Measurements from ENCODE around the gene MOGAT1.

DNA sequence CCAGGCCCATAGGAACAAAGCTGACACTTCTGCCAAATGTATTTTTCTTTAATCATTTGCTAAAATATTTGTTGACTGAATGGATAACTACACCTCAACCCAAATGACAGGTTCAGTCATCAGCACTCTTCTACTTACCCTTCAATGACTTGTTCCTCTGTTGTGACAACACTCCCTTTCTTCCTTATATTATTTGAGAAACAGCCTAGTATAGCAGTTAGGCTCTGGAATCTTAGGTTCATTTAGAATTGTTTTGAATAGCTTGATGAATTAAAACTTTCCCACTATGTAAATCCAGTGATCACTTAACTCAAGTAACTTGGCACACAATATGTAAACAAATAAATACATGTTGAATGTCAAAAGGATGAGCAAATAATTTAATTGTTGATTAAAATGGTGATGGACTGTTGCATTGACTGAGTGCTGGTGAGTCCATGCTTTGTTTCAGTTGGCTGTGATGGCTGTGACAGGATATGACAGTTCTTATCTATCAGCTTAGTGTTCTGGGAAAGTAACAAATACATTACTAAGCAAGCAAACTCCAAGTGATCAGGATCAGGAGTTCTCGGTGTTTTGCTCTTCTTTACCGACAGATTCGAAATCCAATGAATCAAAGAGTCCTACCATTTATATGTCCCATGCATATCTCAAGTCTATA, 2.8 kb upstream of the MOGAT1 start:
- no peak for TF ChIP-seq EP300 (IDR thresholded peaks at IDR 0.05; ENCODE audit: borderline replicate concordance in 1 of 2, low read depth in 2 of 2, low read length in 2 of 2)
- TF ChIP-seq SUZ12 (IDR thresholded peaks at IDR 0.05; ENCODE audit: low read length): no peak
- TF ChIP-seq TAF7 (optimal IDR thresholded peaks at IDR 0.05; ENCODE audit: borderline replicate concordance, low read depth, low read length): no peak
- TF ChIP-seq, protein P1, sequence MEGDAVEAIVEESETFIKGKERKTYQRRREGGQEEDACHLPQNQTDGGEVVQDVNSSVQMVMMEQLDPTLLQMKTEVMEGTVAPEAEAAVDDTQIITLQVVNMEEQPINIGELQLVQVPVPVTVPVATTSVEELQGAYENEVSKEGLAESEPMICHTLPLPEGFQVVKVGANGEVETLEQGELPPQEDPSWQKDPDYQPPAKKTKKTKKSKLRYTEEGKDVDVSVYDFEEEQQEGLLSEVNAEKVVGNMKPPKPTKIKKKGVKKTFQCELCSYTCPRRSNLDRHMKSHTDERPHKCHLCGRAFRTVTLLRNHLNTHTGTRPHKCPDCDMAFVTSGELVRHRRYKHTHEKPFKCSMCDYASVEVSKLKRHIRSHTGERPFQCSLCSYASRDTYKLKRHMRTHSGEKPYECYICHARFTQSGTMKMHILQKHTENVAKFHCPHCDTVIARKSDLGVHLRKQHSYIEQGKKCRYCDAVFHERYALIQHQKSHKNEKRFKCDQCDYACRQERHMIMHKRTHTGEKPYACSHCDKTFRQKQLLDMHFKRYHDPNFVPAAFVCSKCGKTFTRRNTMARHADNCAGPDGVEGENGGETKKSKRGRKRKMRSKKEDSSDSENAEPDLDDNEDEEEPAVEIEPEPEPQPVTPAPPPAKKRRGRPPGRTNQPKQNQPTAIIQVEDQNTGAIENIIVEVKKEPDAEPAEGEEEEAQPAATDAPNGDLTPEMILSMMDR (IDR thresholded peaks at IDR 0.05; ENCODE audit: control extremely low read depth in 1 of 3, insufficient read depth in 1 of 3, low read depth in 1 of 3, low read length in 3 of 3): no peak
- TF ChIP-seq POLR2AphosphoS5 (IDR thresholded peaks at IDR 0.05; ENCODE audit: low read depth, low read length): no peak
- TF ChIP-seq, protein P2, sequence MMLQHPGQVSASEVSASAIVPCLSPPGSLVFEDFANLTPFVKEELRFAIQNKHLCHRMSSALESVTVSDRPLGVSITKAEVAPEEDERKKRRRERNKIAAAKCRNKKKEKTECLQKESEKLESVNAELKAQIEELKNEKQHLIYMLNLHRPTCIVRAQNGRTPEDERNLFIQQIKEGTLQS (IDR thresholded peaks at IDR 0.05; ENCODE audit: insufficient read depth, low read depth, low read length): no peak
- no peak for TF ChIP-seq ZNF274 (IDR thresholded peaks at IDR 0.05; ENCODE audit: borderline replicate concordance, extremely low read depth, low read length)
- TF ChIP-seq RFX5 (IDR thresholded peaks at IDR 0.05; ENCODE audit: borderline replicate concordance, low read depth, low read length): no peak
- TF ChIP-seq SP2 (IDR thresholded peaks at IDR 0.05; ENCODE audit: low read length): no peak
- no peak for TF ChIP-seq SP1 (IDR thresholded peaks at IDR 0.05; ENCODE audit: low read depth, low read length)
- no peak for TF ChIP-seq CHD2 (IDR thresholded peaks at IDR 0.05; ENCODE audit: low read length)
- no peak for TF ChIP-seq JUND (IDR thresholded peaks at IDR 0.05; ENCODE audit: low read length)
